Measurements from ENCODE around the gene PGAM1.

Gene PGAM1

DNA sequence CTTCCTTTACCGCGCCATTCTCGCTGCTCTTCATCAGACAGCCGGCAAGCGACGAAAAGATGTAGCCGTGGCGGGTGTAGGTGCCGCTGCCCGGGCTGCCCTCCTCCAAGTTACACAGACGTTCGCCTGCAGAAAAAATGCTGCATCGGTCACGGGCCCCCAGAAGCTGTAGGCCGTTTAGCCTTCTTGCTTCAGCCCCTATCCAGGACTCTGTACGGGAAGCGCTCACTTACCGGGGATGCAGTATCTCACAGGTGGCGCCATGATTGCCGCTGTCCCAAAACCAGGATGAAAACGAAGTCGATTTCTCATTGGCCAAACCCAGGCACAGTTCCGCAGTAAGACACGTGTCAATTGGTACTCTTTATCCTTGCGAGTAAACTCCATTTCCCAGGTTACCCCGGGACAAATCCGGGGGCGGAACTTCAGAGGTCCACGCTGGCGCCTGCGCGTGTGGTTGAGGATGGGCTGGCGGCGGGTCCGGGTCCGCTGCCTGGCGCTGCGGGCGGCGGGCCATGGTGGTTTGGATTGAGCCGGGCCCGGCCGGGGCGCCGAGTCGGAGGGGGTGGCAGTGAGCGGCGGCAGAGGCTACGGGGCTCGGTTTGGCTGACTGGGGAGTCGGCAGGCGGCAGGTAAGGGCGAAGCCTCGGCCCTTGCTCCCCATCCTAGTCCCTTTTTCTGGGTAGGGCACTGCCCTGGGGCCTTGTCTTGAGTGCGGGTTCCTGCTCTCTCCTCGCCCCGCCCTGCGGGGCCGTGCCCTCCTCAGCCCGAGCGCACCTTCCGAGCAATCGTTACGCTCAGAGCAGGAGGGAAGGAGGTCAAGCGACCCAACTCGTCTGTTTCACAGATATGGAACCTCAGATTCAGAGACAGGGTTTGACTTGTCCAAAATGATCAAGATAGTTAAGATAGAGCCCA, 20.0 kb downstream of the PGAM1 start, which contains the start of the genes EXOSC1 and ZDHHC16:
TSS of gene EXOSC1 (minus strand) at position 285 of the 918 bp plus-strand sequence. CDS start at position 264, 21 bp downstream.
TSS of gene ZDHHC16 (plus strand) at position 454 of the 918 bp plus-strand sequence. CDS start 5,501 bp downstream, outside the sequence.
- H3K27ac ChIP-seq (replicated peaks), result peak within 1 kb of the TSS; percentile 66
- H3K27me3 ChIP-seq (ENCODE audit: insufficient read depth, poor library complexity, severe bottlenecking), result no peaks in the 10 kb centered on the region
- peak; percentile 77; the same call in 1 of the 2 replicates for TF ChIP-seq SPI1 (IDR thresholded peaks at IDR 0.05; ENCODE audit: borderline replicate concordance, low read depth)
- TF ChIP-seq GABPA (IDR thresholded peaks at IDR 0.05; ENCODE audit: low read depth), result 0 out of 2 replicates have a peak, but pooled peaks have one; percentile 32
- TF ChIP-seq, protein P1, sequence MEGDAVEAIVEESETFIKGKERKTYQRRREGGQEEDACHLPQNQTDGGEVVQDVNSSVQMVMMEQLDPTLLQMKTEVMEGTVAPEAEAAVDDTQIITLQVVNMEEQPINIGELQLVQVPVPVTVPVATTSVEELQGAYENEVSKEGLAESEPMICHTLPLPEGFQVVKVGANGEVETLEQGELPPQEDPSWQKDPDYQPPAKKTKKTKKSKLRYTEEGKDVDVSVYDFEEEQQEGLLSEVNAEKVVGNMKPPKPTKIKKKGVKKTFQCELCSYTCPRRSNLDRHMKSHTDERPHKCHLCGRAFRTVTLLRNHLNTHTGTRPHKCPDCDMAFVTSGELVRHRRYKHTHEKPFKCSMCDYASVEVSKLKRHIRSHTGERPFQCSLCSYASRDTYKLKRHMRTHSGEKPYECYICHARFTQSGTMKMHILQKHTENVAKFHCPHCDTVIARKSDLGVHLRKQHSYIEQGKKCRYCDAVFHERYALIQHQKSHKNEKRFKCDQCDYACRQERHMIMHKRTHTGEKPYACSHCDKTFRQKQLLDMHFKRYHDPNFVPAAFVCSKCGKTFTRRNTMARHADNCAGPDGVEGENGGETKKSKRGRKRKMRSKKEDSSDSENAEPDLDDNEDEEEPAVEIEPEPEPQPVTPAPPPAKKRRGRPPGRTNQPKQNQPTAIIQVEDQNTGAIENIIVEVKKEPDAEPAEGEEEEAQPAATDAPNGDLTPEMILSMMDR (IDR thresholded peaks at IDR 0.05; ENCODE audit: insufficient read depth, low read length), result no peak
- TF ChIP-seq, protein P2, sequence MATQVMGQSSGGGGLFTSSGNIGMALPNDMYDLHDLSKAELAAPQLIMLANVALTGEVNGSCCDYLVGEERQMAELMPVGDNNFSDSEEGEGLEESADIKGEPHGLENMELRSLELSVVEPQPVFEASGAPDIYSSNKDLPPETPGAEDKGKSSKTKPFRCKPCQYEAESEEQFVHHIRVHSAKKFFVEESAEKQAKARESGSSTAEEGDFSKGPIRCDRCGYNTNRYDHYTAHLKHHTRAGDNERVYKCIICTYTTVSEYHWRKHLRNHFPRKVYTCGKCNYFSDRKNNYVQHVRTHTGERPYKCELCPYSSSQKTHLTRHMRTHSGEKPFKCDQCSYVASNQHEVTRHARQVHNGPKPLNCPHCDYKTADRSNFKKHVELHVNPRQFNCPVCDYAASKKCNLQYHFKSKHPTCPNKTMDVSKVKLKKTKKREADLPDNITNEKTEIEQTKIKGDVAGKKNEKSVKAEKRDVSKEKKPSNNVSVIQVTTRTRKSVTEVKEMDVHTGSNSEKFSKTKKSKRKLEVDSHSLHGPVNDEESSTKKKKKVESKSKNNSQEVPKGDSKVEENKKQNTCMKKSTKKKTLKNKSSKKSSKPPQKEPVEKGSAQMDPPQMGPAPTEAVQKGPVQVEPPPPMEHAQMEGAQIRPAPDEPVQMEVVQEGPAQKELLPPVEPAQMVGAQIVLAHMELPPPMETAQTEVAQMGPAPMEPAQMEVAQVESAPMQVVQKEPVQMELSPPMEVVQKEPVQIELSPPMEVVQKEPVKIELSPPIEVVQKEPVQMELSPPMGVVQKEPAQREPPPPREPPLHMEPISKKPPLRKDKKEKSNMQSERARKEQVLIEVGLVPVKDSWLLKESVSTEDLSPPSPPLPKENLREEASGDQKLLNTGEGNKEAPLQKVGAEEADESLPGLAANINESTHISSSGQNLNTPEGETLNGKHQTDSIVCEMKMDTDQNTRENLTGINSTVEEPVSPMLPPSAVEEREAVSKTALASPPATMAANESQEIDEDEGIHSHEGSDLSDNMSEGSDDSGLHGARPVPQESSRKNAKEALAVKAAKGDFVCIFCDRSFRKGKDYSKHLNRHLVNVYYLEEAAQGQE (IDR thresholded peaks at IDR 0.05; ENCODE audit: insufficient replicate concordance, low read depth), result no peak
- peak; percentile 50; the same call in 1 of the 2 replicates for TF ChIP-seq POLR2AphosphoS5 (IDR thresholded peaks at IDR 0.05; ENCODE audit: low read depth)
- H3K4me3 ChIP-seq (replicated peaks; ENCODE audit: insufficient read depth, low read length), result peak within 1 kb of the TSS; percentile 74
- peak; percentile 91 to 96 for DNase-seq (ENCODE audit: low read depth in 1 of 2, low spot score in 1 of 2)

DNA sequence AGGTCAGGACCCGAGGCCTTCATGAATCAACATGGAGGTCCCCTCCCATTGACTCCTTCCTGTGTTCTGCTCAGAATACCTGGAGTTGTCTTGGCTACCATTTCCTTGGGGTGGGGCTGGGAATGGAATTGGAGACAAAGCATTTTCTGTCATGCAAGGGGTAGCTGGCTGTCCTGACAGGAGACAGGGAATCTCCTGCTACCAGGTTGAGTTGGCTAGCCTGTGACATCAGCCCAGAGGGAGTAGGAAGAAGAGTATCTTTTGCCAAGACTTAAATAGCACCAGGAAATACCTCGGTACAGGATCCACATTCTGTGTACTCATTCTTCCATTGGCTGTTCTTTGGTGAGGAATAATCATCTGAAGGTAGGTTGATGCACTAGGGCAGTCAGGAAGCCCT, 24.8 kb downstream of the PGAM1 start:
- no peak overlapping the region for H3K27ac ChIP-seq (replicated peaks)
- TF ChIP-seq, protein P1 (IDR thresholded peaks at IDR 0.05; ENCODE audit: insufficient read depth, low read length), result no peak
- TF ChIP-seq GABPA (IDR thresholded peaks at IDR 0.05; ENCODE audit: low read depth) (no peak), SPI1 (IDR thresholded peaks at IDR 0.05; ENCODE audit: borderline replicate concordance, low read depth) (no peak), POLR2AphosphoS5 (IDR thresholded peaks at IDR 0.05; ENCODE audit: low read depth) (no peak)
- TF ChIP-seq, protein P2 (IDR thresholded peaks at IDR 0.05; ENCODE audit: insufficient replicate concordance, low read depth), result no peak

DNA sequence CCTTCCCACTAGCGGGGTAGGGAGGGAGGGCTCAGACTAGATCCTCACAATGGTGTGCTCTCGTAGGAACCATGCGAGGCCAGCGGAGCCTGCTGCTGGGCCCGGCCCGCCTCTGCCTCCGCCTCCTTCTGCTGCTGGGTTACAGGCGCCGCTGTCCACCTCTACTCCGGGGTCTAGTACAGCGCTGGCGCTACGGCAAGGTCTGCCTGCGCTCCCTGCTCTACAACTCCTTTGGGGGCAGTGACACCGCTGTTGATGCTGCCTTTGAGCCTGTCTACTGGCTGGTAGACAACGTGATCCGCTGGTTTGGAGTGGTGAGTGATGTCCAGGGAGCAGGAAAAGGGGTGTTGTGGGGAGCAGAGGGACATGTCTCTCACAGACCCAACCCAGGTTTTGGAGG, 25.6 kb downstream of the PGAM1 start:
- no peak for DNase-seq (ENCODE audit: low read depth in 1 of 2, low spot score in 1 of 2)

More for the DNA sequence above, 24.8 kb downstream of the PGAM1 start:
- DNase-seq (ENCODE audit: low read depth in 1 of 2, low spot score in 1 of 2), result no peak
- Histone ChIP-seq H3K27me3 (ENCODE audit: insufficient read depth, poor library complexity, severe bottlenecking) (no peaks in the 10 kb centered on the region), H3K4me3 (replicated peaks; ENCODE audit: insufficient read depth, low read length) (no peak overlapping the region)

More for the DNA sequence above, 25.6 kb downstream of the PGAM1 start:
- Histone ChIP-seq H3K27me3 (ENCODE audit: insufficient read depth, poor library complexity, severe bottlenecking) (no peaks in the 10 kb centered on the region), H3K4me3 (replicated peaks; ENCODE audit: insufficient read depth, low read length) (no peak overlapping the region), H3K27ac (replicated peaks) (no peak overlapping the region)
- TF ChIP-seq GABPA (IDR thresholded peaks at IDR 0.05; ENCODE audit: low read depth), result no peak
- no peak for TF ChIP-seq SPI1 (IDR thresholded peaks at IDR 0.05; ENCODE audit: borderline replicate concordance, low read depth)
- TF ChIP-seq, protein P1 (IDR thresholded peaks at IDR 0.05; ENCODE audit: insufficient read depth, low read length), result no peak
- TF ChIP-seq POLR2AphosphoS5 (IDR thresholded peaks at IDR 0.05; ENCODE audit: low read depth), result no peak
- TF ChIP-seq, protein P2 (IDR thresholded peaks at IDR 0.05; ENCODE audit: insufficient replicate concordance, low read depth), result no peak
